OCI-LY3 (cell line): ENCODE results near the gene KLRK1.

Experiments
- EZH2phosphoT487 ChIP-seq: fragments of 200-600 bp; shearing (Covaris generic); IDR thresholded peaks from 2 replicates; pipeline ENCODE4 v1.6.1; 2018; ENCODE audit warnings: antibody characterized with exemption, mixed run types, low read depth
- TF ChIP-seq, protein P1 (sequence below): fragments of 200-600, 300-600 bp; sonication (generic); IDR thresholded peaks from 2 replicates; pipeline ENCODE4 v1.5.1; 2014; ENCODE audit warnings: antibody characterized with exemption, low read length, low read depth

DNA sequence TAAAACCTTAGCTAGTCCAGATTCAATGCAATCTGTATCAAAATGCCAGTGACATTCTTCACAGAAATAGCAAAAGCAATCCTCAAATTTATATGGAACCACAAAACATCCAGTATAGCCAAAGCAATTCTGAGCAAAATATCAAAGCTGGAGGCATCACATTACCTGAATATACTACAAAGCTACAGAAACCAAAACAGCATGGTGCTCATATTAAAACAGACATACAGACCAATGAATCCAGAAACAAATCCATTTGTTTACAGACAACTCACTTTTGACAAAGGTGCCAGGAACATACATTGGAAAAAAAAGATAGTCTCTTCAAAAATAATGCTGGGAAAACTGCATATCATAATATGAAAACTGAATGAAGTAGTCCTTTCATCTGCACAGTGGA lies 15.0 kb upstream of the KLRK1 start:
- TF ChIP-seq, protein P1, sequence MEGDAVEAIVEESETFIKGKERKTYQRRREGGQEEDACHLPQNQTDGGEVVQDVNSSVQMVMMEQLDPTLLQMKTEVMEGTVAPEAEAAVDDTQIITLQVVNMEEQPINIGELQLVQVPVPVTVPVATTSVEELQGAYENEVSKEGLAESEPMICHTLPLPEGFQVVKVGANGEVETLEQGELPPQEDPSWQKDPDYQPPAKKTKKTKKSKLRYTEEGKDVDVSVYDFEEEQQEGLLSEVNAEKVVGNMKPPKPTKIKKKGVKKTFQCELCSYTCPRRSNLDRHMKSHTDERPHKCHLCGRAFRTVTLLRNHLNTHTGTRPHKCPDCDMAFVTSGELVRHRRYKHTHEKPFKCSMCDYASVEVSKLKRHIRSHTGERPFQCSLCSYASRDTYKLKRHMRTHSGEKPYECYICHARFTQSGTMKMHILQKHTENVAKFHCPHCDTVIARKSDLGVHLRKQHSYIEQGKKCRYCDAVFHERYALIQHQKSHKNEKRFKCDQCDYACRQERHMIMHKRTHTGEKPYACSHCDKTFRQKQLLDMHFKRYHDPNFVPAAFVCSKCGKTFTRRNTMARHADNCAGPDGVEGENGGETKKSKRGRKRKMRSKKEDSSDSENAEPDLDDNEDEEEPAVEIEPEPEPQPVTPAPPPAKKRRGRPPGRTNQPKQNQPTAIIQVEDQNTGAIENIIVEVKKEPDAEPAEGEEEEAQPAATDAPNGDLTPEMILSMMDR, result no peak
- no peak for TF ChIP-seq EZH2phosphoT487
